GM21576 (cell line): ENCODE data around the gene MRPL18.

Experiments used
- ATAC-seq: cut with Tn5 transposase; IDR thresholded peaks from one replicate; pipeline ENCODE4 v1.9.1; 2021; ENCODE audit warnings: mild to moderate bottlenecking, moderate library complexity; ENCODE audit not compliant: unreplicated experiment

Gene MRPL18

DNA sequence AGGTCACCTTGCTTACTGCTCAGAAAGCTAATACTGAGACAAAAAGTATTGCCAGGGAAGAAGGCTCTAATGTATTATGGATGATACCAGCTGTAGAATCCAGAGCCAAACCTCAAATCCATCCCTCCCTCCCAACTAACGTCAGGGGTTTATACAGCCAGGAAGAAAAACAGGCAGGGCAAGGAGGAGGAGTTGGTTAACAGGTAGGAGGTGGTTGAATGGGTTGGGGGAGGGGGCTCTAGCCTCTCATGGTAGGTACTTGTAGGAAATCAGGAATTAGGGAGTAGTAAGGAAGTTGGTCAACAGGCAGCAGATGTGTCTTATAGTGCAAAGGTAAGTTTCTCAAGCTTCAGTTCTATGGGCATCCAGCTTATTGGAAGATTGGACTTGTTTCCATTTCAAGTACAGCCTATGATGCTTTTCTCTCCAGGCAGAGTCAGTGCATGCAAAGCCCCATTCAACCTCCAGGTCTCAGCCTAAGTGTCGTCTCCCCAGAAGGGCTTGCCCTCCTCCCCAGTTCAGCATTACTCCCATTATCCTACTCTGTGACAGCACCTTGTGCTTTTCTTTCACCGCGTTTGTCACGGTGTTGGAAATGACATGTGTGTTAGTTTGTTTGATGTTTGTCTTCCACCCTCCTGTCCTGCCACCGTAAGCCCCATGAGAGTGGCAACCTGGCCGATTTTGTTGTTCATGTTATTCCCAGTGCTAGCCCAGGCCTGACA lies 47.9 kb downstream of the MRPL18 start:
- ATAC-seq = no peak

GRCh38 chr6:159842035-159842434 lies 51.8 kb downstream of the MRPL18 start:
- ATAC-seq = no peak

GRCh38 chr6:159844737-159845645 lies 54.7 kb downstream of the MRPL18 start:
- ATAC-seq = no peak
